Measurements from ENCODE around the gene GAS2L2.
"Not testable (repeated sequence)": the region's sequence is repeated elsewhere in the genome, so short reads cannot be mapped to it uniquely, and the experiment has no call there.

Gene GAS2L2

GRCh38 chr17:35773129-35773528 lies 20.1 kb upstream of the GAS2L2 start:
- DNase-seq, result no peak

GRCh38 chr17:35769895-35770486 lies 17.0 kb upstream of the GAS2L2 start:
- no peak for DNase-seq

DNA sequence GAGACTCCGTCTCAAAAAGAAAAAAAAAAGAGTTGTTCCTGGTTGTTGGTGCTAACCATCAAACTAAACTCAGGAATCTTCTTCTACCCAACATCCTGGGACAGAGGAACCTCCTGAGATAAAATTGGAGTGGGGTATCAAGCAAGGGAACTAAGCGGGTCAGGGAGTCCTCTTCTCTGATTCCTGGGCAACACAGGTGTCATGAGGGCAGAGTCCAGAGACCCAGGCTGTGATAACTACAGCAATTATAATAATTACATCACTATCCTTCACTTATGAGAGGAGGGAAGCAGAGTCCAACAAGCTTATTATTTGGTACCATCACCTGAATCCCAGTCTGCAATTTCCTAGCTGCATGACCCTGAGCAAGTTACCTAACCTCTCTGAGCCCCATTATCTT lies 15.8 kb upstream of the GAS2L2 start:
- DNase-seq, result no peak

DNA sequence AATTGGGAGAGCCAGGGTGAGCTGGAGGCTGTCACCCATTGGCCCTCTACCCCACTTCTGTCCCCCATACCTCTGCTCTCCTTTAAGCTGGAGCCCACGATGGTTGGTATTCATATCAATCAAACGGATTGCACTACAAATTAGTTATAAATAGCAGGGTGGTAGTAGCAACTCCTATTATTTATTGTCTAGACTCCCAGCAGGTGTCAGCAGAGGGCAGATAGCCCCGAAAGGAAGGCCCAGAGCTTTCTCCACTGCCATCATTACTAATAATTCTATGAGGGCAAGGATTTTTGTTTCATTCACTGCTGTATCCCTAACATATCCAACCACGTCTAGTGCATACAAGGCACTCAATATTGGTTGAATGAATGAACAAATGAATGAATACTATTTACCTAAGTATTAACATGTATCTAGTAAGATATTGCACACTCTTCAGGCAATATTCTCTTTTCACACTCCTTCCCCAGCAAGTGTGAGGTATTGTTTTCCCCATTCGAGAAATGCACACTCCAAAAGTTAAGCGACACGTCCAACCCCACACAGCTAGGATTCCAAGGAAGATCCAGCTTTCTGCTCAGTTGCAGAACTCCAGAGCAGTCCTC lies 14.0 kb upstream of the GAS2L2 start:
- peak; percentile 37 for DNase-seq

DNA sequence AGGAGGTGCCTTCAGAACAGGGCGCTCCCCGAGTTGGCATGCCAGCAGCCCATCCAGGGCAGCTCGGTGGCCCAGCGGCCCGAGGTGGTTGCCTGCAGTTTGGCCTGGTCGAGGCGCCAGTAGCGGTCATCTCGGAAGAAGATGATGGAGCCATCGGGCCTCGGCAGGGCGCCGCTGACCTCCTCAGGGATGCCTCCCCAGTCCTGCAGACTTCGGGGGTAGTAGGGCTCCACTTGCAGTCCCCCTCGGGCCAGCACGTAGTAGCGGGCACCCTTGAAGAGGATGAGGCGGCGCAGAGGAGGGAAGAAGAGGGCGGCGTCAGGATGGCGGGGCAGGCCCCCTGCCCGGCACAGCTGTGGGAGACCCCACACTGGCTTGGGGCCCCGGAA lies 13.4 kb upstream of the GAS2L2 start:
- DNase-seq, result no peak

DNA sequence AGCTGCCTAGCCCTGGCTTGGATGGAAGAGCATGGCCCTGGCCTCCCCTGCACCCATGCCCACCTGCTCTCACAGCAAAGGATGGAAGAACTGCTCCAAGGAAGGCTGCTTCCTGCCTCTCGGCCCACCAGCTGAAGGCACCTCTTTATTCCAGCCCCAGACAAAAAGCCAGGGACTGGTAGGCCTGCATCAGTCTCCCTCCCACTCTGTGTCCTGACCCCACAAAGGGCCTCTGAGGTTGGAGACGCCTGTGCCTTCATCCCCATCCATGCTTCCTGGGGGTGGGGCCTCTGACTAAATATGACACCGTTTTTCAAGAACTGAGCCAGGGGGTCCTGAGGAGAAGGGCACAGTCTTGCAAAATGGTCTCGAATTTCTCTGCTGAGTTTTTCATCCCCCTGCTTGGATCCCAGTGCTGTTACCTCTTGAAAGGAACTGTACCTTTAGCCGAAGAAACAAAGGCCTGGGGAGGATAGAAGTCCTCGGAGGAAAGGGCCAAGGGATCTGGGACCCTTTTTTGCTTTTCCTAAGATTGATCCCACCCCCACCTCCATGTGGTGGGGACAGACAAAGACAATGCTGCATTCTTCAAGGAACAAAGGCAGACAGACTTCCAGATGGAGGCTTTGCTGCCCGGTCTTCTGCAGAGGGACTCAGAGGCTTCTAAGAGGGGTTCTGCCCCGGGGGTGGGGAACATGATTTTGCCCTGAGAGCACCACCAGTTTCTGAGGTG lies 12.9 kb upstream of the GAS2L2 start:
- DNase-seq, result no peak

GRCh38 chr17:35765086-35765710 lies 12.2 kb upstream of the GAS2L2 start:
- no peak for DNase-seq

DNA sequence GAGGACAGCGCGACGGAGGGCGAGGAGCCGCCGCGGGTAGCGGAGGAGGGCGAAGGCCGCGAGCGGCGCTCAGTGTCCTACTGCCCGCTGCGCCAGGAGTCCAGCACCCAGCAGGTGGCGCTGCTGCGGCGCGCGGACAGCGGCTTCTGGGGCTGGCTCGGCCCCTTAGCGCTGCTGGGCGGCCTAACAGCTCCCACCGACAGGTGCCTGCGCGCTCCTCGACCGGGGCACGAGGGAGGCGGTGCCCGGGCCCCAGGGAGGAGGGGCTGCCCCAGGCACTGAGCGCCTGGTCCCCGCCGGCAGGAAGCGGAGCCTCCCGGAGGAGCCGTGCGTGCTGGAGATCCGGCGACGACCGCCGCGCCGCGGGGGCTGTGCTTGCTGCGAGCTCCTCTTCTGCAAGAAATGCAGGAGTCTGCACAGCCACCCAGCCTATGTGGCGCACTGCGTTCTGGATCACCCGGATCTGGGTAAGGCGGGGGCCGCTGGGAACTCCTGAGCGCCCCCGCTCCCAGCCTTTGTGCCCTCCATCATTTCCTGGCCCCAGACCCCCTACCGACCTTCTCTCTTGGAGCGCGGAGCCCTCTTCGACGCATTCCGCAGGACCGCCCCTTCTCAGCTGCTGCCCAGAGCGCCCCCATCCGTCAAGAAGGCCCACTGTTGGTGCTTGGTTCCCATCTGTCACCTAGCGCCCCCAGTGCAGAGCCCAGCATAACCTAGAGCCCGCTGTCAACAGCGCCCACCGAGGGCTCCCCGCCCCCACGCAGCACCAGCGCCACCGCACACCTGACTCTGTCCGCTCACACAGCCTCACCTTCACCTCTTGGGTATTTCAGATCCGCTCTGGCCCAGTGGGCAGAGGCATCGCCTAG lies 11.3 kb upstream of the GAS2L2 start:
- peak; percentile 85 for DNase-seq

- DNase-seq, result no peak
These were observed 10.7 kb upstream of the GAS2L2 start for GRCh38 chr17:35763767-35764122.

- no peak for DNase-seq
These were observed 8.6 kb upstream of the GAS2L2 start for GRCh38 chr17:35761601-35762000.

DNA sequence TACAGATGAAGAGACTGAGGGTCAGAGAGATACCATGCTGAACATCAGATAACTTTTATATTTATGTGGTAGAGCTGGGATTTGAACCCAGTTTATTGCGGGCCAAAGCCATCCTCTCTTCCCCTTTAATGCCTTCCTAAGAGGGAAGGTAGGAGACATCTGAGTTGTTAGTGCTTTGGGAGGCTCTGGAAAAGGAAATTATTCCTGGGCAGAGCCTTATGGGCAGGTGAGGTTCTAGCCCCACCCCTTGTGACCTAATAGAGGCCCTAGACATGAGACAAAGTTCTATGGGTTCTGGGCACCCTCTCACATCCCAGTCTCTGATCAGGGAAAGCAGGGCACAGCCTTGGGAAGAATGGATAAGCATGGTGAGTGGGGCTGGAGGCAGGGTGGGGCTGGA lies 7.5 kb upstream of the GAS2L2 start, which contains the start of gene C17orf50:
TSS of gene C17orf50 (plus strand) at position 301 of the 400 bp plus-strand sequence. CDS start at position 356, 55 bp downstream.
- DNase-seq, result no peak

DNA sequence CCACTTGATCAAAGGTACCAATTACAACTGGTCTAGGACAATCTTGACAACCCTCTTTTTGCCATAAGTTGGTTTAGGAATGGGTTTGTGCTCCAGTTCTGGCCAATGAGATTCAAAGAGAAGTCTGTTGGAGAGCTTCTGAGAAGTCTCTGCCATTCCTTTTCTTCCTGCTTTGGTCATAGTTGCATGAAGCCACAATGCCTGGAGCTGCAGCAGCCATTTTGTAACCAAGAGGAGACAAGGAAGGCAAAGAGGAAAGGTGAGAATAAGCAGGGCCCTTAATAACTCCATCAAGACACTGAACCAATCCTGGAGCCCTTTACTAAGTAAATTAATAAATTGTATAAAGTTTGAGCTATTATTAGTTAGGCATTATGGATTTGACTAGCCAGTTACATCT lies 4.2 kb upstream of the GAS2L2 start:
- DNase-seq, result no peak

DNA sequence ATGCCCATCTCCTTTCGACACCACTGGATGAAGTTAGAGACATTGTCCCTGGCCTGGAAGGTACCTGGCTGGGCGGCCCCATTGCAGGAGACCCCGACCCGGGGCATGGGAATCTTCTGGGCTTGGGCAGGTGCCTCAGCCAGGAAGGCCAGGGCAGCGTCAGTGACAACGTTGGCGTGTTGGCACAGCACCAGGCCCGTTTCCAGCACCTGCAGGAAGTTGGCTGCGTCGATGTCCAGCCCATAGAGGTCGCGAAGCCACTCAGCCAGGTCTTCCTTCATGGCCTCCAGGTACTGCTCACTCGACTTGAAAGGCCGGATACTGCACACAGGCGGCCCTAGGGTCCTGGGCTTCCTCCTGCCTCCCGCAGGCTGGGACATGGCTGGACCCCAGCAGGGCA lies 568 bp downstream of the GAS2L2 start:
- DNase-seq, result no peak

DNA sequence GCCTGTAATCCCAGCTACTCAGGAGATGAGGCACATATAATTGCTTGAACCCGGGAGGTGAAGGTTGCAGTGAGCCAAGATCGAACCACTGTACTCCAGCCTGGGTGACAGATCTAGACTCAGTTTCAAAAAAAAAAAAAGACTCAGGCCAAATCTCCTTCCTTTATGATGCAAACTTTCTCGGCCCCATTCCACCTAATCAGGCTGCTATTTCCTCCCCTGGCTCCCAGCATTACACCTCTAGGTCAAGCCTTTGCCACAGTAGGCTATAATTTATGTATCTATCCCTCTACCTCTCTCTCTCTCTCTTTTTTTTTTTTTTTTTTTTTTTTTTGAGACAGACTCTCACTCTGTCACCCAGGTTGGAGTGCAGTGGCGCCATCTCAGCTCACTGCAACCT lies 1.5 kb downstream of the GAS2L2 start:
- not testable (repeated sequence) for DNase-seq

GRCh38 chr17:35750526-35751395 lies 2.3 kb downstream of the GAS2L2 start:
- no peak for DNase-seq

DNA sequence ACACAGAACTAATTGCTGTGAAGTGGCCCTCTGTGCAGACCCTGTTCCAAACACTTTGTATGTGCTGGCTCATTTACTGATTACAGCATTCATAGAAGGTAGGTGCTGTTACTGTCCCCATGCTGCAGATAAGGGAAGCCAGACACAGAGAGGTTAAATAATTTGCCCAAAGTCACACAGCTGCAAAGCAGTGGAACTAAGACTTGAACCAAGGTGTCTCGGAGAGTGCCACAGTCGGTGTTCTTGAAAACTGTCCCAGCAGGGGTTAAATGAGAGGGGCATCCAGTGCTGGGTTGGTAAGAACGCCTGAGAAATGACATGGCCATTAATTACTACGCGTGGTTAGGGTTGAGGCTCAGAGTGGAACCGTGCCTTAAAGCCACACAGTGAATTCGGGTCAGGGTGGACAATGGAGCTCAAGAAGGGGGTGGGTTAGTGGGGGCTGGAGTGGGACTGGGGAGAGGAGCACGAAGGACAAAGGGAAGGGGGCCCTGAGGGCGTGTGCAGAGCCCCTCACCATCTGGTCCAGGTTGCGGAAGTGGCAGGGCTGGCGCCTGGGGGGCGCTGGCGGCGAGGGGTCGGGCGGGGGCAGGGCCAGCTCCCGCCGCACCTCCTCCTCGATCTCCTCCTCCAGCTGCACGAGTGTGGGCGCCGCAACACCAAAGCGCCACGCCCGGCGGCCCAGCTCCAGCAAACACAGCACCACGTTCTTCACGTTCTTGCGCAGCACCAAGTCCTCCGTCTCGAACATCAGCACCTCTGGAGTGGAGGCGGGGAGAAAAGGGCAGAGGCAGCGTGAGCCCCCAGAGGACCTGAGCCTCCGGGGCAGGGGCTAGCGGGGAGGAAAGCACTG lies 3.3 kb downstream of the GAS2L2 start:
- no peak for DNase-seq

- no peak for DNase-seq
These were observed 4.1 kb downstream of the GAS2L2 start for GRCh38 chr17:35748979-35749378.

DNA sequence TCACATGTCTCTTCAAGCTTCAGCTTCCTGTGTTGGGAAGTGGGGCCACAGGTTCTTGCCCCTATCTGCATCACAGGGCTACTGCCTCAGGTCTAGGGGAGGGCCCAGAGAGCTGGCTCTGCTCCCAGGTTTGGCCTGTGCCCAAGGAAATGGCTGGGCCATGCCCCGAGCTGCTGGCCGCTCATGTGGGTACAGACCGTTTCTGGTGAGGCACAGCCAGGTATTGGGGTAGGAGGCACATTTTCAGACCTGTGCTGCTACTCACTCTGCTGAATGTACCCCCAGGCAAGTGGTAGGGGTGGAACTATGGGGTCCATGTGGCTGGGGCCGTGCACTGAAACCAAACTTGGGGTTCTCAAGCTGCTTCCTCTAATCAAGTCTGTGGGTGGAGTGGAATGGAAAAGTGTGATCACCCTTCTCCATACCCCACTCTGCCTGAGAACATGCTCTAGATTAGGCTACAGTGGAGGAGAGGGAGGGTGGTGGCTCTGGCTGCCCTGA lies 4.6 kb downstream of the GAS2L2 start:
- DNase-seq, result no peak

GRCh38 chr17:35747540-35748017 lies 5.5 kb downstream of the GAS2L2 start:
- peak; percentile 26 for DNase-seq

GRCh38 chr17:35745749-35746320 lies 7.2 kb downstream of the GAS2L2 start:
- no peak for DNase-seq

Measured in T1000 (cell line).